Transverse colon (tissue), 4 donors: ENCODE measurements around the gene CASP9. TPM values are rescaled to one million over a fixed set of nuclear protein-coding genes. Genes with fewer than 3 reads are reported as not detected.

Experiments used
- DNase-seq: peaks from one replicate; pipeline ENCODE4 v3.0.0-alpha.2; 2019
- H3K27ac ChIP-seq, 4 donors: fragments of 200-600 bp; sonication (generic); 2 replicates each; pipeline ENCODE4 v1.5.1; 2016 to 2018; ENCODE audit warnings: inconsistent platforms in 4 of 4
- H3K27me3 ChIP-seq: fragments of 200-600 bp; sonication (generic); 2 replicates; pipeline ENCODE4 v1.5.1; 2017; ENCODE audit warnings: inconsistent platforms
- H3K36me3 ChIP-seq, 4 donors: fragments of 200-600 bp; sonication (generic); 2 replicates each; pipeline ENCODE4 v1.5.1; 2017 to 2019; ENCODE audit warnings: inconsistent platforms in 4 of 4
- H3K4me1 ChIP-seq, 4 donors: fragments of 200-600 bp; sonication (generic); 2 replicates each; pipeline ENCODE4 v1.5.1; 2017 to 2020; ENCODE audit warnings: inconsistent platforms in 4 of 4
- H3K4me3 ChIP-seq, 4 donors: fragments of 200-600 bp; sonication (generic); 1 replicate in 1 of 4; 2 replicates in 3 of 4; pipeline versions ENCODE4 v1.5.1 to v1.6.1; 2017 to 2019; ENCODE audit warnings: inconsistent platforms in 4 of 4
- H3K9me3 ChIP-seq, 2 donors: fragments of 200-600 bp; sonication (generic); 2 replicates each; pipeline ENCODE4 v1.5.1; 2017 to 2019; ENCODE audit warnings: inconsistent platforms in 2 of 2
- EP300 ChIP-seq: sonication (generic); formaldehyde crosslinking; IDR thresholded peaks from one replicate; pipeline ENCODE4 v1.6.1; 2017; ENCODE audit warnings: antibody characterized with exemption, low read depth
- POLR2A ChIP-seq: fragments of 450-650 bp; IDR thresholded peaks from one replicate; pipeline ENCODE4 v1.6.1; 2016; ENCODE audit warnings: antibody characterized with exemption, mild to moderate bottlenecking, moderate library complexity
- POLR2AphosphoS5 ChIP-seq, 3 donors: sonication (generic); formaldehyde crosslinking; IDR thresholded peaks; one replicate each; pipeline ENCODE4 v1.6.1; 2016; ENCODE audit warnings: antibody characterized with exemption in 3 of 3
- WGBS, 2 donors: methylation state at CpG; one replicate each; pipeline ENCODE4 v1.1.5; 2018; ENCODE audit warnings: low coverage in 1 of 2; 5-methylcytosine and 5-hydroxymethylcytosine counted together
- in situ Hi-C, 4 donors: fragments of 200-750 bp; cut with MboI; loops; one replicate each; pipeline versions ENCODE4 v1.15.0 to v1.15.1; 2017; ENCODE audit warnings: low sequenced_read_pairs in 3 of 4, low pct_ligation_motif_present in 1 of 4, low pct_unique_long_range_greater_than_20kb in 1 of 4
- intact Hi-C: fragments of 100-400 bp; cut with DNase I; formaldehyde crosslinking; loops from one replicate; pipeline ENCODE4 v1.15.1; 2023; ENCODE audit warnings: low total_unique reads
- total RNA-seq, 4 donors: library from RNA; depleted of rRNA; stranded (reverse); fragments of >200 nt; gene quantifications; one replicate each; pipeline ENCODE4 v1.1.0, GENCODE V29; 2016
- TF ChIP-seq, protein P1 (sequence below), 5 experiments: fragments of 200-600 bp in 3 of 5; fragments of 450-650 bp in 2 of 5; sonication (generic) in 3 of 5; IDR thresholded peaks; 1 replicate in 2 of 5; 2 replicates in 3 of 5; pipeline ENCODE4 v1.5.1; 2016 to 2017; ENCODE audit warnings: antibody characterized with exemption in 5 of 5, inconsistent platforms in 3 of 5, mild to moderate bottlenecking in 2 of 5, moderate library complexity in 1 of 5

CASP9 gene
- total RNA-seq, 4 donors from 2014 or later, result 19.1 to 151 (median 25.2) TPM

DNA sequence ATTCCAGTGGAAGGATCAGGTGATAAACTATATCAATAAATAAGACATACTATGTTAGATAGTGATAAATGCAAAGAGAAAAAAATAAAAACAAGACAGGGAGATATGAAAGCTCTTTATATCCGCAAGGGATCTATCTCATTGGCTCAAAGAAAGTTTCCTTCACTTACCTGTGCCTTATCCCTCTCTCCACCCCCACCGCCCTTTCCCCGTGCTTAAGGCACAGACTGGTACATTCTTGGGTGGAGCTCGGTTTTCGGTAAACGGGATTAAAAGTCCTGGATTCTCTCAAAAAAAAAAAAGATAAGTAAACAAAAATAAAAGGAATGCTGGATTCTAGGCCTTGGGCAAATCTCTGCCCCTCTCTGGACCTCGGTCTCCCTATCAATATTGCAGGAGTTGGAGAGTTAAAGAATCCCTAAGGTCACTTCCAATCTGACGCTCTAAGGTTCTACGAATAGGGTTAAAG lies 2.0 kb upstream of the CASP9 start:
- H3K4me1 ChIP-seq, result peaks cover 22 to 36% (median 27%) of the 10 kb centered on the region in 4 donors
- H3K9me3 ChIP-seq, result no peaks in the 10 kb centered on the region
- H3K27ac ChIP-seq, result peak overlapping the region; percentile 96 to 99 (median 98)
- H3K36me3 ChIP-seq, result no peaks in the 10 kb centered on the region
- no peak for TF ChIP-seq POLR2AphosphoS5 (IDR thresholded peaks at IDR 0.05)
- no peak for TF ChIP-seq EP300
- TF ChIP-seq POLR2A, result no peak
- TF ChIP-seq, protein P1, sequence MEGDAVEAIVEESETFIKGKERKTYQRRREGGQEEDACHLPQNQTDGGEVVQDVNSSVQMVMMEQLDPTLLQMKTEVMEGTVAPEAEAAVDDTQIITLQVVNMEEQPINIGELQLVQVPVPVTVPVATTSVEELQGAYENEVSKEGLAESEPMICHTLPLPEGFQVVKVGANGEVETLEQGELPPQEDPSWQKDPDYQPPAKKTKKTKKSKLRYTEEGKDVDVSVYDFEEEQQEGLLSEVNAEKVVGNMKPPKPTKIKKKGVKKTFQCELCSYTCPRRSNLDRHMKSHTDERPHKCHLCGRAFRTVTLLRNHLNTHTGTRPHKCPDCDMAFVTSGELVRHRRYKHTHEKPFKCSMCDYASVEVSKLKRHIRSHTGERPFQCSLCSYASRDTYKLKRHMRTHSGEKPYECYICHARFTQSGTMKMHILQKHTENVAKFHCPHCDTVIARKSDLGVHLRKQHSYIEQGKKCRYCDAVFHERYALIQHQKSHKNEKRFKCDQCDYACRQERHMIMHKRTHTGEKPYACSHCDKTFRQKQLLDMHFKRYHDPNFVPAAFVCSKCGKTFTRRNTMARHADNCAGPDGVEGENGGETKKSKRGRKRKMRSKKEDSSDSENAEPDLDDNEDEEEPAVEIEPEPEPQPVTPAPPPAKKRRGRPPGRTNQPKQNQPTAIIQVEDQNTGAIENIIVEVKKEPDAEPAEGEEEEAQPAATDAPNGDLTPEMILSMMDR (IDR thresholded peaks at IDR 0.05), result no peak
- 7 to 8% methylated on average over 5 to 9 of the region's 9 CpGs for WGBS, 2 donors
- H3K4me3 ChIP-seq, result peak overlapping the region in 3 of 4 donors; percentile 17 to 89 (median 75)
- peak; percentile 46 for DNase-seq
- in situ Hi-C loops, result no loop called here
- H3K27me3 ChIP-seq, result no peaks in the 10 kb centered on the region
- intact Hi-C loops, result loop anchor here (5.0 kb wide), 1 partner anchor 1631 kb away; no protein-coding TSS in a partner anchor

DNA sequence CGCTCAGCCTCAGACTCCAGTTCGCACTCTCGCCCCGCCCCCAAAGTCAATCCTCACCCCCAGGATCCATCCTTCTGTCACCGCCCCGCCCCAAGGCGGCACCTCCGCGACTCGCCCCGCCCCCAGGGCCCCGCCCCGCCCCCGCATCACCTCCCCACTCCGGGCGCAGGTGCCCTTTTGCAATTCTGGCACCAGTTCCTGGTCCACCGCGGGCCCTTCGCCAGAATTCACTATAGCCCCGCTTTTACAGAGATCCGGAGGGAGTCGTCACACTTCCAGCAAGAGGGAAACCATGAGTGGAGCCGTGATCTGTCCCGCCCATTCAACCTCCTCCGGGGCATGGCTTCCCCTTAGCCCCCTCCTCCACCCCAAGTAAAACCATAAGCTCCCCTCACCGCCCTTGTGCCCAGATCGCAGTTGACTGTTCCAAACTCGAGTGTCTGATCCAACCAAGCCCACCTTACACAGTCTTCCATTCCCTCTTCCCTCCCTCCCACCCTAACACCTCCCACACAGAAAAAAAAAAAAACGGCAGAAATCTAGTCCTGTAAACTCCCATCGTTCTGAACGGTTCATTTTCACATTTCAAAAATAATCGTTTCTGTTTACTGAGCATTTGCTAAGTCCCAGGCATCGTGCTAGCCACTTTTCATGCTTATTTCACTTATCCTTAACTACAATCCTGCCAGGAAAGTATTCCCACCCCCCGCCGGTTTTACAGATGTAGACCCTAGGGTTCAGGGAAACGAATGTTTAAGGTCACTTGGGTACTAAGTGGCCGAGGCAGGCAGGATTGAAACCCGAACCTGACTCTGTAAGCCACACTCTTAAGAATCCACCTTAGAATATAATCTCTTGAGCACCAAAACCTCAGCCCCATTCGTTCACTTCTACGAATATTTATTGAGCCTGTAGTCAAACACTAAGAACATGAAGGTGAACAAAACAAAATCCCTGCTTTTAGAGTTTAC lies 1.3 kb upstream of the CASP9 start:
- no peaks in the 10 kb centered on the region for H3K27me3 ChIP-seq
- no peaks in the 10 kb centered on the region for H3K9me3 ChIP-seq
- intact Hi-C loops (loop anchor here (5.0 kb wide), 1 partner anchor 1632 kb away; no protein-coding TSS in a partner anchor), in situ Hi-C loops (no loop called here)
- TF ChIP-seq POLR2AphosphoS5 (IDR thresholded peaks at IDR 0.05), result peak; percentile 43 to 75 (median 46)
- TF ChIP-seq, protein P1 (IDR thresholded peaks at IDR 0.05), result no peak
- peak; percentile 57 for TF ChIP-seq POLR2A
- DNase-seq, result peak; percentile 26
- peak overlapping the region; percentile 30 to 89 (median 55) for H3K4me3 ChIP-seq
- H3K4me1 ChIP-seq, result peaks cover 22 to 36% (median 27%) of the 10 kb centered on the region in 4 donors
- peak overlapping the region; percentile 96 to 99 (median 98) for H3K27ac ChIP-seq
- 0 to 6% methylated on average over 10 to 36 of the region's 40 CpGs for WGBS, 2 donors
- no peaks in the 10 kb centered on the region for H3K36me3 ChIP-seq

DNA sequence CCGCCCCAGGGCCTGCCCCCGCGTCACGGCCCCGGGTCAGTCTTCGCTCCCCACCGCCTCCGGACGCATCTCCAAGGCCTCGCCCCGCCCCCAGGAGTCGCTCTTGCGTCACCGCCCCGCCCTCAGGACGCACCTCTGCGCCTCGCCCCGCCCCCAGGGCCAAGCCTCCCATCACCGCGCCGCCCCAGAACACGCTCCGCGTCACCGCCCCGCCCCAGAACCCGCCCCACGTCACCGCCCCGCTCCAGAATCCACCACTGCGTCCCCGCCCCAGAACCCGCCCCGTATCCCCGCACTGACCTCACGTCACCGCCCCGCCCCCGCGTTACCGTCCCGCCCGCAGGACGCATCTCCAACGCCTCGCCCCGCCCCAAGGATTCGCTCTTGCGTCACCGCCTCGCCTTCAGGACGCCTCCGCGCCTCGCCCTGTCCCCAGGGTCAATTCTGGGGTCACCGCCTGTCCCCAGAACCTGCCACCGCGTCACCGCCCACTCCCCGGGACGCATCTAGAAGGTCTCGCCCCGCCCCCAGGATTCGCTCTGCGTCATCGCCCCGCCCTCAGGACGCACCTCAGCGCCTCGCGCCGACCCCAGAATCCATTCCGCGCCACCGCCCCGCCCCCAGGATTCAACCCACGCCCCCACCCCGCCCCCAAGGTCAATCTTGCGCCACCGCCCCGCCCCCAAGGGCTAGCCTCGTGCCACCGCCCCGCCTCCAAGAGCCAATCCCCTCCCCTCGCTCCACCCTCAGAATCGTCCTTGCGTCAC lies 451 bp upstream of the CASP9 start:
- peak overlapping the region; percentile 48 to 89 (median 69) for H3K4me3 ChIP-seq

More for the DNA sequence above, 451 bp upstream of the CASP9 start:
- peak; percentile 100 for DNase-seq
- Histone ChIP-seq H3K4me1 (peaks cover 22 to 36% (median 27%) of the 10 kb centered on the region in 4 donors), H3K36me3 (no peaks in the 10 kb centered on the region), H3K27ac (peak overlapping the region; percentile 96 to 99 (median 98)), H3K27me3 (no peaks in the 10 kb centered on the region), H3K9me3 (no peaks in the 10 kb centered on the region)
- intact Hi-C loops, result loop anchor here (5.0 kb wide), 1 partner anchor 1633 kb away; no protein-coding TSS in a partner anchor
- 1% methylated on average over 26 of the region's 88 CpGs; no CpG with 5 or more reads in 1 of the 2 donors for WGBS, 2 donors
- TF ChIP-seq POLR2AphosphoS5 (IDR thresholded peaks at IDR 0.05) (peak in 1 of 3 donors; percentile 55), EP300 (peak; percentile 87), POLR2A (no peak)
- TF ChIP-seq, protein P1 (IDR thresholded peaks at IDR 0.05), result no peak
- in situ Hi-C loops, result no loop called here
